K562 (cell line): ENCODE results near the gene BASP1. TPM values are rescaled to one million over a fixed set of nuclear protein-coding genes. Genes with fewer than 3 reads are reported as not detected.

Experiments
- E2F3 ChIP-seq: fragments of 250-450 bp; sonication (Bioruptor Pico); IDR thresholded peaks from 2 replicates; pipeline ENCODE4 v1.4.0; 2020; ENCODE audit warnings: mild to moderate bottlenecking
- FOXM1 ChIP-seq, 2 experiments: fragments of 450-650 bp in 1 of 2; sonication (generic) in 1 of 2; formaldehyde crosslinking in 1 of 2; IDR thresholded peaks; 2 replicates each; pipeline versions ENCODE4 v1.6.1 to v1.9.0; 2017 to 2022; ENCODE audit warnings: low read depth in 2 of 2, mild to moderate bottlenecking in 2 of 2, missing genetic modification reagents in 1 of 2, moderate library complexity in 1 of 2
- TRIM28 ChIP-seq: fragments of 450-650 bp; IDR thresholded peaks from 2 replicates; pipeline ENCODE4 v1.6.1; 2017
- ZNF253 ChIP-seq: fragments of 250-450 bp; sonication (Bioruptor Pico); conservative IDR thresholded peaks from 2 replicates; pipeline ENCODE4 v1.6.1; 2021; ENCODE audit warnings: mild to moderate bottlenecking
- ZNF354B ChIP-seq: fragments of 250-450 bp; sonication (Bioruptor Pico); IDR thresholded peaks from 2 replicates; pipeline ENCODE4 v1.4.0; 2020
- ZSCAN32 ChIP-seq: fragments of 450-650 bp; formaldehyde crosslinking; IDR thresholded peaks from 2 replicates; pipeline ENCODE4 v1.4.0; 2020; ENCODE audit warnings: mild to moderate bottlenecking, moderate library complexity
- polyA plus RNA-seq, 8 experiments: library from polyadenylated mRNA; depleted of rRNA in 4 of 8; stranded (reverse) in 5 of 8; unstranded in 3 of 8; fragments of >200 nt; fragmentation: Nextera tagmentation in 2 of 8; fragmentation: Illumina TruSeq in 1 of 8; extraction: Ambion mirVana in 2 of 8; extraction: Trizol in 1 of 8; gene quantifications; 2 replicates each; pipeline versions ENCODE4 v1.2.1 to v1.2.3, GENCODE V29; 2011 to 2014; ENCODE audit warnings: inconsistent platforms in 1 of 8, missing spikeins in 1 of 8
- total RNA-seq, 7 experiments: library from RNA; depleted of rRNA in 6 of 7; stranded (reverse); fragments of >200 nt in 6 of 7; fragmentation: Illumina TruSeq in 2 of 7; extraction: Trizol in 2 of 7; gene quantifications; 2 replicates each; pipeline versions ENCODE4 v1.2.1 to v1.2.3, GENCODE V29; 2011 to 2021; ENCODE audit warnings: low replicate concordance in 1 of 7
- TF ChIP-seq, protein P1 (sequence below): fragments of 450-650 bp; IDR thresholded peaks from 2 replicates; pipeline ENCODE4 v1.6.1; 2016; ENCODE audit warnings: mild to moderate bottlenecking, moderate library complexity
- TF ChIP-seq, protein P2 (sequence below): IDR thresholded peaks from 2 replicates; pipeline ENCODE4 v1.6.1; 2014; ENCODE audit warnings: antibody characterized with exemption

Gene BASP1
- total and polyA plus RNA-seq, 9 of the 15 experiments (the other 6 are each of a cell fraction or from before 2014, with no cell fraction given), result 0.22 TPM; not detected in 8

DNA sequence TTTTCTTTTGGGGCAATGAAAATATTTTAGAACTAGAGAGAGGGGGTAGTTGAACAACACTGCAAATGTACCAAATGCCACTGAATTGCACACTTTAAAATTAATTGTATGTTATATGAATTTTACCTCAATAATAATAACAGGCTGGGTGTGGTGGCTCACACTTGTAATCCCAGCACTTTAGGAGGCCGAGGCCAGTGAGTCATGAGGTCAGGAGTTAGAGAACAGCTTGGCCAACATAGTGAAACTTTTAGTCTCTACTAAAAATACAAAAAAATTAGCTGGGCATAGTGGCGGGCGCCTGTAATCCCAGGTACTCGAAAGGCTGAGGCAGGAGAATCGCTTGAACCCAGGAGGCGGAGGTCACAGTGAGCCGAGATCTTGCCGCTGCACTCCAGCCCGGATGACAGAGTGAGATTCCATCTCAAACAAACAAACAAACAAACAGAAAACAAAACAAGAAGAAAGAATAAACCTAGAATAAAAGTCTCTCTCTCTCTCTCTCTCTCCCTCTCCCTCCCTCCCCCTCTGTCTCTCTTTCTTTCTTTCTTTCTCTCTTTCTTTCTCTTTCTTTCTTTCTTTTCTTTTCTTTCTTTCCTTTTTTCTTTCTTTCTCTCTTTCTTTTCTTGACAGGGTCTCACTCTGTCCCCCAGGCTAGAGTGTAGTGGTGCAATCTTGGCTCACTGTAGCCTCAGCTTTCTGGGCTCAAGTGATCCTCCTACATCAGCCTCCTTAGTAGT is 91.1 kb downstream of the BASP1 start (continued):
- TF ChIP-seq, protein P1, sequence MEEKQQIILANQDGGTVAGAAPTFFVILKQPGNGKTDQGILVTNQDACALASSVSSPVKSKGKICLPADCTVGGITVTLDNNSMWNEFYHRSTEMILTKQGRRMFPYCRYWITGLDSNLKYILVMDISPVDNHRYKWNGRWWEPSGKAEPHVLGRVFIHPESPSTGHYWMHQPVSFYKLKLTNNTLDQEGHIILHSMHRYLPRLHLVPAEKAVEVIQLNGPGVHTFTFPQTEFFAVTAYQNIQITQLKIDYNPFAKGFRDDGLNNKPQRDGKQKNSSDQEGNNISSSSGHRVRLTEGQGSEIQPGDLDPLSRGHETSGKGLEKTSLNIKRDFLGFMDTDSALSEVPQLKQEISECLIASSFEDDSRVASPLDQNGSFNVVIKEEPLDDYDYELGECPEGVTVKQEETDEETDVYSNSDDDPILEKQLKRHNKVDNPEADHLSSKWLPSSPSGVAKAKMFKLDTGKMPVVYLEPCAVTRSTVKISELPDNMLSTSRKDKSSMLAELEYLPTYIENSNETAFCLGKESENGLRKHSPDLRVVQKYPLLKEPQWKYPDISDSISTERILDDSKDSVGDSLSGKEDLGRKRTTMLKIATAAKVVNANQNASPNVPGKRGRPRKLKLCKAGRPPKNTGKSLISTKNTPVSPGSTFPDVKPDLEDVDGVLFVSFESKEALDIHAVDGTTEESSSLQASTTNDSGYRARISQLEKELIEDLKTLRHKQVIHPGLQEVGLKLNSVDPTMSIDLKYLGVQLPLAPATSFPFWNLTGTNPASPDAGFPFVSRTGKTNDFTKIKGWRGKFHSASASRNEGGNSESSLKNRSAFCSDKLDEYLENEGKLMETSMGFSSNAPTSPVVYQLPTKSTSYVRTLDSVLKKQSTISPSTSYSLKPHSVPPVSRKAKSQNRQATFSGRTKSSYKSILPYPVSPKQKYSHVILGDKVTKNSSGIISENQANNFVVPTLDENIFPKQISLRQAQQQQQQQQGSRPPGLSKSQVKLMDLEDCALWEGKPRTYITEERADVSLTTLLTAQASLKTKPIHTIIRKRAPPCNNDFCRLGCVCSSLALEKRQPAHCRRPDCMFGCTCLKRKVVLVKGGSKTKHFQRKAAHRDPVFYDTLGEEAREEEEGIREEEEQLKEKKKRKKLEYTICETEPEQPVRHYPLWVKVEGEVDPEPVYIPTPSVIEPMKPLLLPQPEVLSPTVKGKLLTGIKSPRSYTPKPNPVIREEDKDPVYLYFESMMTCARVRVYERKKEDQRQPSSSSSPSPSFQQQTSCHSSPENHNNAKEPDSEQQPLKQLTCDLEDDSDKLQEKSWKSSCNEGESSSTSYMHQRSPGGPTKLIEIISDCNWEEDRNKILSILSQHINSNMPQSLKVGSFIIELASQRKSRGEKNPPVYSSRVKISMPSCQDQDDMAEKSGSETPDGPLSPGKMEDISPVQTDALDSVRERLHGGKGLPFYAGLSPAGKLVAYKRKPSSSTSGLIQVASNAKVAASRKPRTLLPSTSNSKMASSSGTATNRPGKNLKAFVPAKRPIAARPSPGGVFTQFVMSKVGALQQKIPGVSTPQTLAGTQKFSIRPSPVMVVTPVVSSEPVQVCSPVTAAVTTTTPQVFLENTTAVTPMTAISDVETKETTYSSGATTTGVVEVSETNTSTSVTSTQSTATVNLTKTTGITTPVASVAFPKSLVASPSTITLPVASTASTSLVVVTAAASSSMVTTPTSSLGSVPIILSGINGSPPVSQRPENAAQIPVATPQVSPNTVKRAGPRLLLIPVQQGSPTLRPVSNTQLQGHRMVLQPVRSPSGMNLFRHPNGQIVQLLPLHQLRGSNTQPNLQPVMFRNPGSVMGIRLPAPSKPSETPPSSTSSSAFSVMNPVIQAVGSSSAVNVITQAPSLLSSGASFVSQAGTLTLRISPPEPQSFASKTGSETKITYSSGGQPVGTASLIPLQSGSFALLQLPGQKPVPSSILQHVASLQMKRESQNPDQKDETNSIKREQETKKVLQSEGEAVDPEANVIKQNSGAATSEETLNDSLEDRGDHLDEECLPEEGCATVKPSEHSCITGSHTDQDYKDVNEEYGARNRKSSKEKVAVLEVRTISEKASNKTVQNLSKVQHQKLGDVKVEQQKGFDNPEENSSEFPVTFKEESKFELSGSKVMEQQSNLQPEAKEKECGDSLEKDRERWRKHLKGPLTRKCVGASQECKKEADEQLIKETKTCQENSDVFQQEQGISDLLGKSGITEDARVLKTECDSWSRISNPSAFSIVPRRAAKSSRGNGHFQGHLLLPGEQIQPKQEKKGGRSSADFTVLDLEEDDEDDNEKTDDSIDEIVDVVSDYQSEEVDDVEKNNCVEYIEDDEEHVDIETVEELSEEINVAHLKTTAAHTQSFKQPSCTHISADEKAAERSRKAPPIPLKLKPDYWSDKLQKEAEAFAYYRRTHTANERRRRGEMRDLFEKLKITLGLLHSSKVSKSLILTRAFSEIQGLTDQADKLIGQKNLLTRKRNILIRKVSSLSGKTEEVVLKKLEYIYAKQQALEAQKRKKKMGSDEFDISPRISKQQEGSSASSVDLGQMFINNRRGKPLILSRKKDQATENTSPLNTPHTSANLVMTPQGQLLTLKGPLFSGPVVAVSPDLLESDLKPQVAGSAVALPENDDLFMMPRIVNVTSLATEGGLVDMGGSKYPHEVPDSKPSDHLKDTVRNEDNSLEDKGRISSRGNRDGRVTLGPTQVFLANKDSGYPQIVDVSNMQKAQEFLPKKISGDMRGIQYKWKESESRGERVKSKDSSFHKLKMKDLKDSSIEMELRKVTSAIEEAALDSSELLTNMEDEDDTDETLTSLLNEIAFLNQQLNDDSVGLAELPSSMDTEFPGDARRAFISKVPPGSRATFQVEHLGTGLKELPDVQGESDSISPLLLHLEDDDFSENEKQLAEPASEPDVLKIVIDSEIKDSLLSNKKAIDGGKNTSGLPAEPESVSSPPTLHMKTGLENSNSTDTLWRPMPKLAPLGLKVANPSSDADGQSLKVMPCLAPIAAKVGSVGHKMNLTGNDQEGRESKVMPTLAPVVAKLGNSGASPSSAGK, result no peak
- TF ChIP-seq ZSCAN32, result no peak
- TF ChIP-seq ZNF253 (CRISPR knock-in tag), result no peak
- no peak for TF ChIP-seq E2F3 (CRISPR knock-in tag)
- no peak for TF ChIP-seq TRIM28
- no peak for TF ChIP-seq ZNF354B (CRISPR knock-in tag)
- TF ChIP-seq, protein P2, sequence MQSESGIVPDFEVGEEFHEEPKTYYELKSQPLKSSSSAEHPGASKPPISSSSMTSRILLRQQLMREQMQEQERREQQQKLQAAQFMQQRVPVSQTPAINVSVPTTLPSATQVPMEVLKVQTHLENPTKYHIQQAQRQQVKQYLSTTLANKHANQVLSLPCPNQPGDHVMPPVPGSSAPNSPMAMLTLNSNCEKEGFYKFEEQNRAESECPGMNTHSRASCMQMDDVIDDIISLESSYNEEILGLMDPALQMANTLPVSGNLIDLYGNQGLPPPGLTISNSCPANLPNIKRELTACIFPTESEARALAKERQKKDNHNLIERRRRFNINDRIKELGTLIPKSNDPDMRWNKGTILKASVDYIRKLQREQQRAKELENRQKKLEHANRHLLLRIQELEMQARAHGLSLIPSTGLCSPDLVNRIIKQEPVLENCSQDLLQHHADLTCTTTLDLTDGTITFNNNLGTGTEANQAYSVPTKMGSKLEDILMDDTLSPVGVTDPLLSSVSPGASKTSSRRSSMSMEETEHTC, result no peak
- no peak for TF ChIP-seq FOXM1 (IDR thresholded peaks at IDR 0.05; ENCODE audit: low read depth)
- TF ChIP-seq FOXM1 (CRISPR knock-in tag; IDR thresholded peaks at IDR 0.05; ENCODE audit: low read depth), result no peak
